GM23248 (cell line): ENCODE measurements around the gene CWC25. TPM values are rescaled to one million over a fixed set of nuclear protein-coding genes. Genes with fewer than 3 reads are reported as not detected.

Experiments
- DNase-seq: peaks from one replicate; pipeline ENCODE4 v3.0.0-alpha.2; 2015
- H2AFZ ChIP-seq: fragments of 200-600 bp; sonication (generic); 2 replicates; pipeline ENCODE4 v1.6.1; 2016; ENCODE audit warnings: antibody characterized with exemption
- H3F3A ChIP-seq: fragments of 200-600 bp; sonication (generic); 2 replicates; pipeline ENCODE4 v1.6.1; 2016; ENCODE audit warnings: mild to moderate bottlenecking, antibody characterized with exemption, mixed run types; ENCODE audit not compliant: insufficient read depth
- H3K27ac ChIP-seq: fragments of 200-600 bp; sonication (generic); 2 replicates; pipeline ENCODE4 v1.5.1; 2016; ENCODE audit warnings: mild to moderate bottlenecking
- H3K27me3 ChIP-seq: fragments of 200-600 bp; sonication (generic); replicated peaks from 2 replicates; pipeline ENCODE4 v1.6.1; 2016; ENCODE audit warnings: mild to moderate bottlenecking; ENCODE audit not compliant: insufficient read depth
- H3K36me3 ChIP-seq: fragments of 200-600 bp; sonication (generic); 2 replicates; pipeline ENCODE4 v1.6.1; 2016; ENCODE audit warnings: low read depth, mild to moderate bottlenecking
- H3K4me1 ChIP-seq: fragments of 200-600 bp; sonication (generic); 2 replicates; pipeline ENCODE4 v1.6.1; 2016; ENCODE audit warnings: mild to moderate bottlenecking; ENCODE audit not compliant: insufficient read depth
- H3K4me2 ChIP-seq: fragments of 200-600 bp; sonication (generic); one replicate; pipeline ENCODE4 v1.6.1; 2016; ENCODE audit warnings: mild to moderate bottlenecking; ENCODE audit not compliant: unreplicated experiment
- H3K4me3 ChIP-seq: fragments of 200-600 bp; sonication (generic); 2 replicates; pipeline ENCODE4 v1.5.1; 2016; ENCODE audit warnings: mild to moderate bottlenecking
- H3K79me2 ChIP-seq: fragments of 200-600 bp; sonication (generic); 2 replicates; pipeline ENCODE4 v1.6.1; 2016; ENCODE audit warnings: mild to moderate bottlenecking; ENCODE audit not compliant: insufficient read depth
- H3K9ac ChIP-seq: fragments of 200-600 bp; sonication (generic); 2 replicates; pipeline ENCODE4 v1.6.1; 2016; ENCODE audit warnings: mild to moderate bottlenecking
- H3K9me2 ChIP-seq: fragments of 200-600 bp; sonication (generic); 2 replicates; pipeline ENCODE4 v1.6.1; 2016; ENCODE audit warnings: mixed run types, mild to moderate bottlenecking, moderate library complexity; ENCODE audit not compliant: insufficient read depth
- H3K9me3 ChIP-seq: fragments of 200-600 bp; sonication (generic); one replicate; pipeline ENCODE4 v1.6.1; 2017; ENCODE audit warnings: low read depth
- H4K20me1 ChIP-seq: fragments of 200-600 bp; sonication (generic); 2 replicates; pipeline ENCODE4 v1.6.0; 2016; ENCODE audit not compliant: insufficient read depth
- EZH2 ChIP-seq: fragments of 200-600 bp; sonication (generic); IDR thresholded peaks from 2 replicates; pipeline ENCODE4 v1.6.1; 2018; ENCODE audit warnings: antibody characterized with exemption, mild to moderate bottlenecking; ENCODE audit not compliant: insufficient read depth, poor library complexity, severe bottlenecking
- EZH2phosphoT487 ChIP-seq: fragments of 200-600 bp; sonication (generic); IDR thresholded peaks from 2 replicates; pipeline ENCODE4 v1.6.1; 2018; ENCODE audit warnings: antibody characterized with exemption, moderate library complexity, mild to moderate bottlenecking, low read depth; ENCODE audit not compliant: insufficient read depth
- WGBS, 2 experiments: methylation state at CpG; one replicate each; pipeline ENCODE4 v1.1.6; 2015 to 2017; ENCODE audit warnings: low lambda C conversion rate in 2 of 2, low coverage in 1 of 2; ENCODE audit errors: missing lambda C conversion rate in 2 of 2; 5-methylcytosine and 5-hydroxymethylcytosine counted together
- in situ Hi-C: fragments of 300-500 bp; cut with MboI; formaldehyde crosslinking; loops from 2 replicates; pipeline ENCODE4 v1.15.0; 2020
- polyA plus RNA-seq: library from polyadenylated mRNA; unstranded; fragments of >200 nt; fragmentation: Nextera tagmentation; extraction: Ambion mirVana; gene quantifications from 2 replicates; pipeline ENCODE4 v1.2.1, GENCODE V29; 2016
- total RNA-seq: library from RNA; depleted of rRNA; stranded (reverse); fragments of >200 nt; shearing (Covaris generic); gene quantifications from 2 replicates; pipeline ENCODE4 v1.2.3, GENCODE V29; 2014

Gene CWC25
- total and polyA plus RNA-seq, 2 experiments from 2014 or later: 9.7 to 14.2 TPM

- no peak overlapping the region for H3K4me3 ChIP-seq
- TF ChIP-seq EZH2phosphoT487: no peak
- no peak for TF ChIP-seq EZH2
- H3K9ac ChIP-seq: no peak overlapping the region
- WGBS, 2 experiments: 73 to 76% methylated on average over 15 to 16 of the region's 16 CpGs
- no peaks in the 10 kb centered on the region for H3K27me3 ChIP-seq
- peaks cover 19% of the 10 kb centered on the region for H3K4me1 ChIP-seq
- DNase-seq: no peak
- no peaks in the 10 kb centered on the region for H3K9me2 ChIP-seq
- H3K4me2 ChIP-seq: no peak overlapping the region
- H3K9me3 ChIP-seq: no peaks in the 10 kb centered on the region
- peaks cover 19% of the 10 kb centered on the region for H4K20me1 ChIP-seq
- peaks cover 83% of the 10 kb centered on the region for H3F3A ChIP-seq
- no peak overlapping the region for H3K27ac ChIP-seq
- peaks cover 52% of the 10 kb centered on the region for H3K79me2 ChIP-seq
- peaks cover 66% of the 10 kb centered on the region for H3K36me3 ChIP-seq
- no peak overlapping the region for H2AFZ ChIP-seq
- in situ Hi-C loops: no loop called here
These were observed 24.0 kb upstream of the CWC25 start for GRCh38 chr17:38848939-38849605.

DNA sequence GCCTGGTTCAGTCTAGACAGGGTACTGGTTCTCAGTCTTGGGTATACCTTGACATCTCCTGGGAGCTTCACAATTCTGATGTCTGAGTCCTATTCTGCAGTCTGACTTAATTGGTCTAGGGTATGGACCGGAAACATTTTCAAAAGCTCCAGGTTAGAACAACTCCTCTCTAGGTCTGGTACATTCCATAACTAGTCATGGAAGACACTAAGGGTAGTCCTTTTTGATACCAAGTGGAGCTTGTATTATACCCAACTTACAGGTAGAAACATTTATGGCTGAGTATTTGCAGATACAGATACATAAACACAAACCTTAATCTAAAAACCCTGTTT is 23.4 kb upstream of the CWC25 start:
- WGBS, 2 experiments: 100% methylated on average over 1 of the region's 1 CpG
- H3F3A ChIP-seq: peaks cover 81% of the 10 kb centered on the region
- TF ChIP-seq EZH2phosphoT487 (no peak), EZH2 (no peak)
- peaks cover 51% of the 10 kb centered on the region for H3K79me2 ChIP-seq
- H4K20me1 ChIP-seq: peaks cover 19% of the 10 kb centered on the region
- no peaks in the 10 kb centered on the region for H3K9me2 ChIP-seq
- in situ Hi-C loops: no loop called here
- no peak overlapping the region for H2AFZ ChIP-seq
- H3K36me3 ChIP-seq: peaks cover 66% of the 10 kb centered on the region
- H3K27ac ChIP-seq: no peak overlapping the region
- H3K4me2 ChIP-seq: no peak overlapping the region
- no peak for DNase-seq
- no peak overlapping the region for H3K4me3 ChIP-seq
- H3K27me3 ChIP-seq: no peaks in the 10 kb centered on the region
- H3K9ac ChIP-seq: no peak overlapping the region
- H3K4me1 ChIP-seq: peaks cover 19% of the 10 kb centered on the region
- H3K9me3 ChIP-seq: no peaks in the 10 kb centered on the region

GRCh38 chr17:38844261-38844757 is 19.2 kb upstream of the CWC25 start:
- H3K79me2 ChIP-seq: peaks cover 9% of the 10 kb centered on the region; the same call in 1 of the 2 replicates
- no peak overlapping the region for H3K4me3 ChIP-seq
- no peak for TF ChIP-seq EZH2
- TF ChIP-seq EZH2phosphoT487: no peak
- H3K36me3 ChIP-seq: peaks cover 29% of the 10 kb centered on the region
- no peaks in the 10 kb centered on the region for H3K27me3 ChIP-seq
- no peaks in the 10 kb centered on the region for H3K9me2 ChIP-seq
- in situ Hi-C loops: no loop called here
- H2AFZ ChIP-seq: no peak overlapping the region
- no peaks in the 10 kb centered on the region for H4K20me1 ChIP-seq
- peak; percentile 37 for DNase-seq
- H3K4me1 ChIP-seq: no peaks in the 10 kb centered on the region
- WGBS, 2 experiments: 63 to 68% methylated on average over 13 of the region's 13 CpGs
- H3F3A ChIP-seq: peaks cover 40% of the 10 kb centered on the region
- H3K9me3 ChIP-seq: no peaks in the 10 kb centered on the region
- no peak overlapping the region for H3K4me2 ChIP-seq
- no peak overlapping the region for H3K9ac ChIP-seq
- H3K27ac ChIP-seq: no peak overlapping the region

DNA sequence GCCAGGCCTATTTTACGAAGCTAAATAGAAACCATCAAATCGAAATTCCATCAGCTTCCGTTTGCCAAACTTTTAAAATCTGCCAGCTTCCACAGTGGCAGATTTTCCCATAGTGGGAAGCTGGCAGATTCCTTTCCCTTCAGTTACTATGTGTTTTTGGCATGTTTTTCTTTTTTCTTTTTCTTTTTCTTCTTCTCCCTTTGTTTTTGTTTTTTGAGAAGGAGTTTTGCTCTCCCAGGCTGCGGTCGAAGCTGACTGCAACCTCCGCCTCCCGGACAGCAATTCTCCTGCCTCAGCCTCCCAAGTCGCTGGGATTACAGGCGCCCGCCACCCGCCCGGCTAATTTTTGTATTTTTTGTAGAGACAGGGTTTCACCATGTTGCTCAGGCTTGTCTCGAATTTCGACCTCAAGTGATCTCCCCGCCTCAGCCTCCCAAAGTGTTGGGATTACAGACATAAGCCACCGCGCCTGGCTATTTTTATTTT is 684 bp upstream of the CWC25 start:
- Histone ChIP-seq H3K36me3 (no peaks in the 10 kb centered on the region), H3K9me3 (no peaks in the 10 kb centered on the region), H3K79me2 (peaks cover 42% of the 10 kb centered on the region), H3K4me1 (peaks cover 13% of the 10 kb centered on the region), H4K20me1 (no peaks in the 10 kb centered on the region), H3K9me2 (no peaks in the 10 kb centered on the region), H3K4me2 (peak overlapping the region; percentile 85), H2AFZ (peak overlapping the region; percentile 82), H3K27me3 (no peaks in the 10 kb centered on the region), H3K27ac (peak overlapping the region; percentile 99), H3K9ac (peak overlapping the region; percentile 99), H3F3A (no peaks in the 10 kb centered on the region), H3K4me3 (peak overlapping the region; percentile 94)
- WGBS, 2 experiments: 80 to 81% methylated on average over 17 of the region's 17 CpGs
- in situ Hi-C loops: no loop called here
- no peak for DNase-seq
- TF ChIP-seq EZH2 (no peak), EZH2phosphoT487 (no peak)
